LNCAP (cell line): Measurements from ENCODE around the gene DNMT1.

Experiments
- CTCF ChIP-seq: fragments of 450-650 bp; IDR thresholded peaks from 2 replicates; pipeline ENCODE4 v1.5.1; 2017; ENCODE audit warnings: mild to moderate bottlenecking

The DNMT1 gene

DNA sequence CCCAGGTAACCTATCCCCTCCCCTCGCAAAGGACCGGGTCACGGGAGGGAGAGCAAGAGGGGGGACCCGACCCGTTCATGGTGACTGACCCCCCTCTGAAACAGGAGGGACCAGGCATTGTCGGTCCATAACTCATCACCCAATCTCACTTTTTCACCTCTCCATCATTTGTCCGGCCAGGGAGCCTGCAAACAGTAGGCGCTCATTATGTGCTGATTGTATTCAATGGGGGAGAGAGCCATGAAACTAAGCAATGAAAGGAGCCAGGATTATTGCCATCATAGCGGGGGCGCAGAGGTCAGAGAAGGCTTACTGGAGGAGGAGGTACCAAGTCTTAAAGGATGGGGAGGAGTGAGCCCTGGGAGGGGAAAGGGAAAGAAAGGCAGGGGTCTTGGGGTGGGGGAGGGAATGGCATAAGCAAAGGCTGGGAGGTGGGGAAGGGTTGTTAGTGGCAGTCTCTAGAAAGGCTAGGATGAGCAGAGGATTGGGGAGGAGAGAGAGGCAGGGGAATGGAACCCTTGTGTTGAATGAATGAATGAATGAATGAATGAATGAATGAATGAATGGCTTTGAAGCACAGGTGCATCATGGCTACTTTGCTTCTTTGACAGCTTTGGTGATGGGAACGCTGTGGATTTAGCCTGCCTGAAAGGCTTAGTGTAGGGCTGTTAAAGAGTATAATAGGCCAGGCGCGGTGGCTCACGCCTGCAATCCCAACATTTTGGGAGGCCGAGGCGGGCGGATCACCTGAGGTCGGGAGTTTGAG lies 107.3 kb downstream of the DNMT1 start:
- TF ChIP-seq CTCF = no peak

DNA sequence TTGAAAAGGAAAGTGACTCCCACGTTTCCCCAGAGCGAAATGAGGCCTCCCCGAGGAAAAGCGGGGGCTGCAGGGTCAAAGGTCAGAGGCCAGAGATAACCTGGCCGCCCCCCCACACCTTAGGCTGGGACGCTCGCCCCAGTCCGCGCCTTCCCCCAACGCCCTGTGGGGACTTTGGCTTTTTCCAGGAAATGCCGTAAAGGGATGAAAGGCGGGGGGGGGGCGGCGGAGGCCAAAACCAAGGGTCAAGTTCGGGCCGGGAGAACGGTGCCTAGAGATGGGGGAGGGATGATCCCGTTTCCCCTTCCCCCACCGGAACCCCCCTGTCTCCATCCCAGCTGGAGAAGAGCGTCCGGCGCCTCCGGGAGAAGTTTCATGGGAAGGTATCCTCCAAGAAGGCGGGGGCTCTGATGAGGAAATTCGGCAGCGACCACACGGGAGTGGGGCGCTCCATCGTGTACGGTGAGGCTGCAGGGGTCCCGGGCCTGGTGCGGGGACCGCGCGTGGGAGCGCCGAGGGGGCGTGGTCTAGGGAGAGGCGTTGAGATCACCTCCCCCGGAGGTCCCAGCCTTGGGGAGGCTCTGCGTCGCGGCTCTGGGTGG lies 108.1 kb downstream of the DNMT1 start:
- no peak for TF ChIP-seq CTCF

- no peak for TF ChIP-seq CTCF
Measured at GRCh38 chr19:10085641-10086590, 108.8 kb downstream of the DNMT1 start, which contains the start of gene SHFL. TSS of gene SHFL (plus strand) at chr19:10086317. CDS start at chr19:10086428, 111 bp downstream.

GRCh38 chr19:10084803-10085202 lies 110.0 kb downstream of the DNMT1 start:
- no peak for TF ChIP-seq CTCF

DNA sequence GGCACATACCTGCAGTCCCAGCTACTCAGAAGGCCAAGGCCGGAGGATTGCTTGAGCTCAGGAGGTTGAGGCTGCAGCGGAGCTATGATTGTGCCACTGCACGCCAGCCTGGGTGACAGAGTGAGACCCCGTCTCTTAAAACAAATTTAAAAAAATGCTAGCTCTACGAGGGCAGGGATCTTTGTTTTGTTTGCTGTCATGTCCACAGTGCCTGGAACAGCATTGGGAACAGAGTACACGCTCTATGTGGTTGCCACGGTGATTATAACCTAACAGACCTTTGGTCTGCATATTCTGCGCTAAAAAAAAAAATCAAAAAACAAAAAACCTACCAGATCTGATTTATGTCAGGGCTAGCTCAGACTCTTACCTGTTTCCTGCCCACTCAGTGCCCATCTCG lies 110.8 kb downstream of the DNMT1 start:
- TF ChIP-seq CTCF = no peak
